ENCODE data around the gene H1-8.

GRCh38 chr3:129549805-129550204 is 6.8 kb downstream of the H1-8 start:
- no peak for TF ChIP-seq POLR2A (IDR thresholded peaks at IDR 0.05)
- no peak for TF ChIP-seq CTCF (IDR thresholded peaks at IDR 0.05)
- TF ChIP-seq POLR2AphosphoS5 (IDR thresholded peaks at IDR 0.05) = no peak

Data from upper lobe of left lung (tissue), 4 donors.